ENCODE results near the gene GPX2. TPM values are rescaled to one million over a fixed set of nuclear protein-coding genes. Genes with fewer than 3 reads are reported as not detected.

GPX2 gene
- total and polyA plus RNA-seq, 2 of the 4 experiments (the other 2 are of a cell fraction) = not detected

GRCh38 chr14:64971943-64972791 lies 29.6 kb upstream of the GPX2 start, which contains the start of gene RAB15:
Gene RAB15 (minus strand): TSS chr14:64972336. CDS start chr14:64972076, 260 bp downstream.
- H3K23ac ChIP-seq (ENCODE audit: low read depth, low read length) = peak within 1 kb of the TSS; percentile 77
- BruUV-seq (replicated peaks) = no TSS peak
- no peaks in the 10 kb centered on the region; the same call in 1 of the 2 replicates for H3K36me3 ChIP-seq (ENCODE audit: control insufficient read depth, insufficient read depth, low read length)
- ChIA-PET CTCF (no interaction called here), POLR2A (ENCODE audit: unreplicated experiment) (interaction anchor here (0.6 to 0.7 kb wide), 2 partner anchors 12 to 102 kb away, joined by 4 to 5 read pairs; no protein-coding TSS in a partner anchor)
- no peaks in the 10 kb centered on the region for H4K20me1 ChIP-seq (ENCODE audit: insufficient read depth, low read length)
- H3K27me3 ChIP-seq (ENCODE audit: control insufficient read depth, insufficient read depth, low read length) = peaks cover 8% of the 10 kb centered on the region; the same call in 1 of the 2 replicates
- H2BK20ac ChIP-seq (ENCODE audit: low read depth, low read length) = no peak within 1 kb of the TSS
- H3K18ac ChIP-seq (ENCODE audit: low read depth, low read length) = peak within 1 kb of the TSS; percentile 10; the same call in 1 of the 2 replicates
- H3K9ac ChIP-seq (ENCODE audit: low read depth, low read length) = peak within 1 kb of the TSS; percentile 75
- no peak within 1 kb of the TSS for H4K91ac ChIP-seq (ENCODE audit: insufficient read depth, low read depth, low read length)
- H2BK5ac ChIP-seq (ENCODE audit: low read depth, low read length, poor library complexity, severe bottlenecking) = no peak within 1 kb of the TSS
- H2BK120ac ChIP-seq (ENCODE audit: low read depth, low read length) = no peak within 1 kb of the TSS; the same call in 1 of the 2 replicates
- no peak within 1 kb of the TSS for H2AK5ac ChIP-seq (ENCODE audit: low read depth, low read length)
- dilution Hi-C loops (cut with HindIII; ENCODE audit: low sequenced_read_pairs, unreplicated experiment) (no loop called here), in situ Hi-C loops (cut with MboI; ENCODE audit: low sequenced_read_pairs) (no loop called here), intact Hi-C loops (cut with micrococcal nuclease) (no loop called here)
- H3K4ac ChIP-seq (ENCODE audit: low read depth, low read length) = peak within 1 kb of the TSS; percentile 19; the same call in 1 of the 2 replicates
- H2BK15ac ChIP-seq (ENCODE audit: low read depth, low read length) = no peak within 1 kb of the TSS
- peak within 1 kb of the TSS; percentile 93 for H3K4me3 ChIP-seq (ENCODE audit: insufficient read depth, low read depth, low read length)
- no peaks in the 10 kb centered on the region; a peak in 2 of 4 replicates for H3K79me1 ChIP-seq (ENCODE audit: low read depth in 1 of 2, low read length in 2 of 2)
- peak within 1 kb of the TSS; percentile 91 for H2AFZ ChIP-seq (replicated peaks; ENCODE audit: low read length, poor library complexity)
- peak within 1 kb of the TSS; percentile 15 for H4K5ac ChIP-seq (ENCODE audit: low read depth, low read length)
- no peaks in the 10 kb centered on the region for H3K9me3 ChIP-seq (ENCODE audit: control insufficient read depth, insufficient read depth, low read length)
- peak within 1 kb of the TSS; percentile 94 for H3K4me2 ChIP-seq (ENCODE audit: low read depth, low read length)
- WGBS, 2 experiments (ENCODE audit: extremely low coverage in 2 of 2, insufficient read length in 1 of 2) = 1% methylated on average over 29 of the region's 96 CpGs; no CpG with 5 or more reads in 1 of the 2 experiments
- DNase-seq (peak; percentile 6), ATAC-seq (ENCODE audit: low read depth) (peak; percentile 87)
- TF ChIP-seq MAZ (IDR thresholded peaks at IDR 0.05; ENCODE audit: borderline replicate concordance, low read depth, low read length) = peak; percentile 39; the same call in 1 of the 2 replicates
- TF ChIP-seq FOS (IDR thresholded peaks at IDR 0.05; ENCODE audit: low read depth, low read length) = no peak
- peak within 1 kb of the TSS; percentile 32; the same call in 1 of the 2 replicates for H3K27ac ChIP-seq (ENCODE audit: insufficient read depth, low read length)
- H4K8ac ChIP-seq (ENCODE audit: low read depth in 2 of 2, low read length in 2 of 2) = peak within 1 kb of the TSS in 1 of 2 experiments; percentile 66; a peak in 1 of 4 replicates
- no peaks in the 10 kb centered on the region for H3K9me1 ChIP-seq (ENCODE audit: insufficient read depth, low read length)
- peak within 1 kb of the TSS; percentile 76 for H3K14ac ChIP-seq (replicated peaks; ENCODE audit: low read depth, low read length)
- H2AK9ac ChIP-seq (replicated peaks; ENCODE audit: low read depth, low read length, poor library complexity) = peak within 1 kb of the TSS; percentile 71
- no peak within 1 kb of the TSS for H3K56ac ChIP-seq (ENCODE audit: extremely low read depth, insufficient read depth, low read length)
- peaks cover 6% of the 10 kb centered on the region for H3K4me1 ChIP-seq (ENCODE audit: control insufficient read depth, insufficient read depth, low read length)
